NOMO-1 (cell line): Measurements from ENCODE around the gene MYOT.
A peak's percentile ranks its signal among the peaks of the same experiment; 100 is the strongest.
"Not testable (repeated sequence)": the region's sequence is repeated elsewhere in the genome, so short reads cannot be mapped to it uniquely, and the experiment has no call there.

Experiments
- DNase-seq, 2 experiments: peaks; one replicate each; lab custom pipeline; 2025; ENCODE audit not compliant: unreplicated experiment in 2 of 2; lab: John Stamatoyannopoulos, UW

The MYOT gene

DNA sequence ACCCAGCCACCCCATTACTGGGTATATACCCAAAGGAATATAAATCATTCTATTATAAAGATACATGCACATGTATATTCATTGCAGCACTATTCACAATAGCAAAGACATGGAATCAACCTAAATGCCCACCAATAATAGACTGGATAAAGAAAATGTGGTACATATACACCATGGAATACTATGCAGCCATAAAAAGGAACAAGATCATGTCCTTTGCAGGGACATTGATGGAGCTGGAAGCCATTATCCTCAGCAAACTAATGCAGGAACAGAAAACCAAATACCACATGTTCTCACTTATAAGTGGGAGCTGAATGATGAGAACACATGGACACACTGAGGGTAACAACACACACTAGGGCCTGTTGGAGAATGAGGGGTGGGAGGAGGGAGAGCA, 14.5 kb upstream of the MYOT start:
- not testable (repeated sequence) for DNase-seq

DNA sequence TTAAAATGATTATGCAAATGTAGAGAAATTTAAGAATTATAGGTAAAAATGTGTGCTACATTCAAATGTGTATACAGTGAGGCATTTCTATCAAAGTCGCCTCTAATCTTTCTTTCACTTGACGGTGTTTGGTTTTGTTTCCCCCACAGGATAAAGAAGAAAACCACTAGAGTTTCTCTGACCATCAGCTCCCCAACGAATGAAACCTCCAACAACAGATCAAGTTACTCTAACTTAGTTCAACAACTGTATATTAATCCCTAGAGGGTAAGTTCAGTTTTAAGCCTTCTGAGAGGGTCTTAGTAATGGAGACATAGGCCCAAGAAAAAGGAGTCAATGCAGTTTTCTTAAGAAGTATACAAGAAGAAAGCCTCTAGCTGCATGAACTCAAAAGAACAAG, 11.5 kb upstream of the MYOT start:
- DNase-seq: no peak

DNA sequence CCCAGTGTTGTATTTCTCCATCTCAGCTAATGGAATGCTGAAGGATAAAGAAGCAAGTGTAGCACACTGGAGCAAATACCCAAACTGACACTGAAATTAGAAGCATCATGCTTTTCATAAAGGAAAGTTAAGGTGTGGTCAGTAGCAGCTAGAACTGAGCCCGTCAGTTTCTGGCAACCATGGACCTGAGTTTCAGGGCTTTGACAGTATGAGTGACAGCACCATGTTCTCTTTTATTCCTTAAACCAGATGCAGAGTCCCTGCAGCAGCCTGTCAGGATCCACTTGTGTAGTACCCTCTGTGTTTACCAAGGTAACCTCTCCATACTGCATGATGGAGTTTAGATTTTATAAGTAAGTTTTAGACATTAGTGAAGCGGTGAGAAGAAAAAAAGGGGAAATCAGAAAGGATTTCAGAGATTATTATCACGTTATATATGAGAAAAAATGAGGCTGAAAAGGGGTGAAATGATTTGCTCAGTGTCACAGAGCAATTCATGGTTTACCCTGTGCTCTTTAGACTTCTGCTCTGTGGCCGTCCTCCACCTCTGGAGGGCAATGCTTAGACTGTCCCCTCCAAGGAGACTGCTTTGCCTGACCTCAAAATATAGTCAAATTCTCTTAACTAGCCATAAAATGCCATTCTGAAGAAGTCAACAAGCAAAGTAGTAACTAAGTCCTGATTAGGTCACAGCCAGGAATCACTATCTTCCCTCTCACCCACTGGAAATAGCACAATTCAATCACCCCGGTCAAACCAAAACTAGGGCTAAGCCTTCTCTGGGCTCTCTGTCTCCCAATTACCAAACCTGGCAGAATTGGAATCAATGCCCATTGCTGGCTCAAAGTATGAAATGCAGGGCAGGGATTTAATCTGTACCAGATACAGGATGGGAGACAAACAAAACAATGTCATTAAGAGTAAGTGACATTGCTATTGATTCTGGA, 10.5 kb upstream of the MYOT start:
- DNase-seq: no peak

DNA sequence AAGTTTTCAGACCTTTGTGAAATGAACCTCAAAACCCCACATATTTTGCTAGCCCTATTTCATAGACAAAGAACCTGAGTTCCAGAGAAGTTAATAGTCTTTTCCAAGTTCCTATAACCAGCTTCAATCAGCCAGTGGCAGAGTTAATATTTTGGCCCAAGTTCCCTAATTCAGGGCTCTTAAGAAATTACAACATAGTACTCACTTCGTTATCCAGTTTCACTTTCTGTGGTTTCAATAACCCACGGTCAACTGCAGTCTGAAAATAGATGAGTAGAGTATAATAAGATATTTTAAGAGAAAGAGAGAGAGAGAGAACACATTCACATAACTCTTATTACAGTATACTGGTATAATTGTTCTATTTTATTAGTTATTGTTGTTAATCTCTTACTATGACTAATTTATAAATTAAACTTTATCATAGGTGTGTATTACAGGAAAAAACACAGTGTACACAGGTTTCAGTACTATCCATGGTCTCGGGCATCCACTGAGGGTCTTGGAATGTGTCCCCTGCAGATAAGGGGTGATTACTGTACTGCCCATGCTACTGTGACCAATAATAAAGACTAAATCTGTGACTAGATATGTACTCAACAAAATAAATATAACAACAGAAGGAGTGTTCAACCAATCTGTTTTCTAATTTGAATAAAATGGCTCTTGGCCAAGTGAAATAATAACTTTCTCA, 9.3 kb upstream of the MYOT start:
- DNase-seq: peak; percentile 82 to 95

DNA sequence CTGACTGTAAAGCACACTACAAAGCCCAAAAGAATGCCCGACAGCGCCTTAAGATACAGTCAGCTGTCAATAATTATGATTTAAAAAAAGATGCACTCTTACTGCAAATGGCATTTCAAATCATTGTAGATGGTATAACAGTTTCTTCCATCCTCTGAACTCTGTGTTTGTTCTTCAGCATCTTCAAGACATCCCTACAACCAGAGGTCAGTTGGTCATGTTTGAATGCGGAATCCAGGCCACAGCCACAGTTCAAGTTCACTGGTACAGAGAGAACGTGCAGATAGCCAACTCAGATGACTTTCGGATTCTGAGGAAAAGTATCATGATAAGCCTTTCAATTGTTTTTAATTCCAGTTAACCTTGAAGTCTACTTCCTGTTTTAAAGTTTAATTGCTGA, 8.7 kb upstream of the MYOT start:
- DNase-seq: no peak

DNA sequence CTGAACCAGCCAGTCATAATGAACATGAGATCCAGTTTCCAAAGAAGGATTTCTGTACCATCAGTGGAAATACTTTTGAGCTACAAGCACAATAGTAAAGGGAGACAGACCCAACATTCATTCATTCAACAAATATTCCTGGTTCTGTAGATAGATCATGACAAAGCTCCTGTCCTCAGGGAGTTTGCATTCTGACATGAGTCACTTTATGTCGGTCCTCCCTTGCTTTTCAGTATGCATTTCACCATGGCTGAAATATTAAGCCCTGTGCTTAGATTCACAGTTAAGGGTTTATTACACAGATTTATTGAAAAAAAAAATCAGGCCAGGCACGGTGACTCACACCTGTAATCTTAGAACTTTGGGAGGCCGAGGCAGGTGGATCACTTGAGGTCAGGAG, 5.4 kb upstream of the MYOT start:
- DNase-seq: no peak

DNA sequence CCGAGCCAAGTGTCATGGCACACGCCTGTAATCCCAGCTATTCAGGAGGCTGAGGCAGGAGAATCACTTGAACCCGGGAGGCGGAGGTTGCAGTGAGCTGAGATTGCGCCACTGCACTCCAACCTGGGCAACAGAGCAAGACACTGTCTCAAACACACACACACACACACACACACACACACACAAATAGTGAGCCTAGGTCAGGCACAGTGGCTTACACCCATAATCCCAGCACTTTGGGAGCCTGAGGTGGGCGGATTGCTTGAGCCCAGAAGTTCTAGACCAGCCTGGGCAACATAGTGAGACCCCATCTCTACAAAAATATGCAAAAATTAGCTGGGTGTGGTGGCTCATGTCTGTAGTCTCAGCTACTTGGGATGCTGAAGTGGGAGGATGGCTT, 4.0 kb upstream of the MYOT start:
- not testable (repeated sequence) for DNase-seq

DNA sequence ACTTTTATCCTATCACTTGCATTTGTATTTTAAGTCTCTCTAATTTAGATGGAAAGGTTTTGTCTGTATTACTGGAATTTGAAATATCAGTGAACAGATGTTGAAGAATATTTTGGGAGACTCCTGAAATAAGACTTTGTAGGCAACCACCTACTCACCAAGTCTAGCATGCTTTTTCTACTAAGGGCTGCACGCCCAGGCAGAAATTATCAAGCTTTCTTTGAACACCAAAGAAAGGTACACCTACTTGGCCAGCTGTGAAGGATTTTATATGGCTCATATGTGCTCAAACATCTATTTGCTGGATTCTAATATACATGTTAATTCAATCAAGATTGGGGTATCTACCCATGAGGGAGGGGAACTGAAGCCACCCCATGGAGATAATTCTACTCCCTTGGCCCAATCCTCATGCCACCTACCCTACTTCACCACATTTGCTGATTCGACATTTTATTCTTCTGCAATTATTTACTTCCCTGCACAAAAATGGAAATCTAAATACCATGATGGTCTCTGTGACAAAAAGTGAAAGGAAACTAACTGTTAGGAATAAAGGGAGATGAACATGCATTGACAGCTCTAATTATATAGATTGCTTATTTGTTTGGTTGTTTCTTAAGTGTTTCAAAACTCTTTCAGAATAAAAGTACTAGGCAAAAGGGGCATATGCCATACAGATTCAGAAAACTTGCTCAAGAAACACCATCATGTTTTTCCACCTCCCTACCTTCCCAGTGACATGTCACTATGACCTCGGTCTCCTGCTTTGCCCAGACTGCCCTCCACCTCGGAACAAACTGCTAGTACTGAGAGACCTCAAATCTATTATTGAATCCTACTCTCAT, 895 bp upstream of the MYOT start:
- no peak for DNase-seq

DNA sequence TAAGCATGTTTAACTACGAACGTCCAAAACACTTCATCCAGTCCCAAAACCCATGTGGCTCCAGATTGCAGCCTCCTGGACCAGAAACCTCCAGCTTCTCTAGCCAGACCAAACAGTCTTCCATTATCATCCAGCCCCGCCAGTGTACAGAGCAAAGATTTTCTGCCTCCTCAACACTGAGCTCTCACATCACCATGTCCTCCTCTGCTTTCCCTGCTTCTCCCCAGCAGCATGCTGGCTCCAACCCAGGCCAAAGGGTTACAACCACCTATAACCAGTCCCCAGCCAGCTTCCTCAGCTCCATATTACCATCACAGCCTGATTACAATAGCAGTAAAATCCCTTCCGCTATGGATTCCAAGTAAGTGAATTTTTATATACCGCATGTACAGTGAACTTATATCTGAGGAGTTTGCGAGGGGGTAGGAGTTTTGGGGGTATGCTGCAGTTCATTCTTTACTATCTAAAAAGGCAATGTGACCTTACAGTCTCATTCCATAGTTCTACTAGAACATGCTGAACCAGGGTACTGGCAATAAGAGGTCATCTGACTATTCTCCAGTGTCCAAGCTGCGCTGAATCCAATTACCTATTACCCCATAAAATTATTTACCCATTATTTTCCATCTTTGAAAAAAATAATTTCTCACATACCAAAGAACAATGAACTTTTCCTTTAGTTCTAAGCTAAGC, 3.1 kb downstream of the MYOT start:
- DNase-seq: no peak

DNA sequence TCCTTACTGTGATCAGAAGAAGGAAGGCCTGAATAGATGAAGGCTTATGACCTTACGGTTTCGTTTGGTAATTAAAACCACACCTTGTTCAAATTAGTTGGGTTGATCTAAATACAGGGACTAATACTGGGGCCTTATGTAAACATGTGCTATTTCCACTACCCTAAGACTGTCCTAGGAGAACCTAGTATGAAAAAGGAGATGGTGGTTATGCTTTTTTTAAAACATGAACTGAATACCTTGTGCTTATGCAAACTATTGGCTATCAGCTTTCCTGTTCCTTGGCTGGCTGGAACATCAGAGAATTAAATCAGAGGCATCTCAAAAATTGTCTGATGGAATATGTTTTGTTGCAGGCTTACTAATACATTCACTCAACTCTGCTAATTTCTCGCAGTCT, 3.9 kb downstream of the MYOT start:
- DNase-seq: no peak

DNA sequence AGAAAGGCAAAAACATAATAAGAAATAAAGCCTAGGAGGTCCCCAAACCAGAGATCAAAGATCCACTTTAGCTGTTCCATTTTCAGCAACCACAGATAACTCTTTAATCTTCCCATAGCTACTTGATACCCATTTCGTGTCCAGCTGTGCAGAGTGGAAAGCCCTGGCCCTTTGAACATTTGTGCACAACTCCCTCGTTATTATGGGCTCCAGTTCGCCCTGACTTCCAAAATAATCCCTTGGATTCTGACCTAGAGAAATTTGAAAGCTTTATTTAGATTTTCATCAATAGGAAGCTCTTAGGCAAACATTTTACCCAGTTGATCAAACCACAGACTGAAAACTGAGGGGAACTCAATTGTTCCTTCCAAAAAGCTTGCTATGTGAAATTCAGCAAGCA, 4.8 kb downstream of the MYOT start:
- no peak for DNase-seq

DNA sequence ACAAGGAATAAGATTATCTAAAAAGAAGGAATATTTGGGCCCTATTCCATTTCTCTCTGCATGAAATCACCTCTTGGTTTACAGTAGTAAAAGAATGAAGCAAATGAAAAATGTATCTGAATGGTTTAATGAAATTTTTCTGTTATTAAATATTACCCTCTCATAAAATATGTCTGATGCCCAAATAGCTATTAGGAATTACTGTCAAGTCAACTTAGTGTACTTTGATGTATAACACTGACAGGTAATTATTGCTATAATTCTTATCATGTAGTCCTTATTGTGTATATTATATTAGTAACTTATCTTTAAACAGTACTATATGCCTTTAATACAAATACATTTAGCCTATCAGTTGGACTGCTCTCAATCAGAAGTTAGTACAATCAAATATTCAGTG, 8.4 kb downstream of the MYOT start:
- DNase-seq: no peak

DNA sequence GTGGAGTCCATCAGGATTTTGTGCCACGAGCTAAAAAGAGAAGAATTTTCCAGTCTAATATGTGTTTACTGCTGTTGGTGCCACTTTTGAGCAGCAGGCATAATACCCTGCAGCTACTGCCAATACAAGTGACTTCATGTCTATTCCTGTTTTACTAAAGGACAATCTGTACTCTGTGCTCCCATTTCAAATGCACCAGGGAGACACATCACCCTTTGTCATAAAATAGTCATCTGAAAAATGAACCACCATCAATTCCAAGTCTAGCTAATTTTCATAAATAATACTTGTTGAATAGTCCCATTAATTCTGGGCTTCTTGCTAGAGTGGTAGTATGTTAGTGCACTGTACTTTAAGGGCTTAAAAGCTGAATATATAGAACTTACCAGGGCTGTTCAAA, 12.7 kb downstream of the MYOT start:
- DNase-seq: no peak

DNA sequence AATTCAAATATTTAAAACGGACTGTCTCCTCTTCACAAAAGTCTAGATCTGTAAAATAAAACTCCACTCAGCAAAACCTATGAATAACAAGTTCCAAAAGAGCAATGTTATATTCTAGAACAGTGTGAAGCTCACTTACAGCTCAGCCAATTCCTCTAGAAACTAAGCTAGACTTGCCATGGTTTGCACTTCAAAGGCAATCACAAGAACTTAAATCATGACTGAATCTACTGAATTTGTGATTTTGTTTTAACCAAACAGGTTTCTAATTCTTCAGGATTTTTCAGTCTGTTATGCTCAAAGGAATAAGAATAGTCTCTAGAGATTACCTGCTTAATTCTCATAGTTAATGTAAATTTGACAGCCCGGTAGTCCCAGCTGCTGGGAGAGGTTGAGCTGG, 20.2 kb downstream of the MYOT start:
- no peak for DNase-seq

DNA sequence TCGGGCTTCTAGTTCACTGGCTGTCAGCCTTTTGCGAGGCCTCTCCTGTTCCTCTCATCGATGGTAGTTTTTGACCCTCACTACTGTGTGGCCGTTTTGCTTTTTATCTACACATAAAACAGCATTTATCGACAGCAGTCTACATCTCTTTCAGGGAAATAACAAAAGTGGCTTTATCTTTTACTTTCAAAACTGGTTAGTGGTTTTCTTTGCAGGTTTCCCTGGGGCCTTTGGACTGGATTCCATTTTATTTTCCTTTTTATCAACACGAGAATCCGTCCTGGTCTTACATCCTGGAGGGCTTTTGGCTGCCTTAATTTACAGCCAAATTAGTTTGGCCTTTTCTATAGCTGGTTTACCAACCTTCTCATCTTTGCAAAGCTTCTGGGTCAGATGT, 20.8 kb downstream of the MYOT start:
- DNase-seq: no peak

DNA sequence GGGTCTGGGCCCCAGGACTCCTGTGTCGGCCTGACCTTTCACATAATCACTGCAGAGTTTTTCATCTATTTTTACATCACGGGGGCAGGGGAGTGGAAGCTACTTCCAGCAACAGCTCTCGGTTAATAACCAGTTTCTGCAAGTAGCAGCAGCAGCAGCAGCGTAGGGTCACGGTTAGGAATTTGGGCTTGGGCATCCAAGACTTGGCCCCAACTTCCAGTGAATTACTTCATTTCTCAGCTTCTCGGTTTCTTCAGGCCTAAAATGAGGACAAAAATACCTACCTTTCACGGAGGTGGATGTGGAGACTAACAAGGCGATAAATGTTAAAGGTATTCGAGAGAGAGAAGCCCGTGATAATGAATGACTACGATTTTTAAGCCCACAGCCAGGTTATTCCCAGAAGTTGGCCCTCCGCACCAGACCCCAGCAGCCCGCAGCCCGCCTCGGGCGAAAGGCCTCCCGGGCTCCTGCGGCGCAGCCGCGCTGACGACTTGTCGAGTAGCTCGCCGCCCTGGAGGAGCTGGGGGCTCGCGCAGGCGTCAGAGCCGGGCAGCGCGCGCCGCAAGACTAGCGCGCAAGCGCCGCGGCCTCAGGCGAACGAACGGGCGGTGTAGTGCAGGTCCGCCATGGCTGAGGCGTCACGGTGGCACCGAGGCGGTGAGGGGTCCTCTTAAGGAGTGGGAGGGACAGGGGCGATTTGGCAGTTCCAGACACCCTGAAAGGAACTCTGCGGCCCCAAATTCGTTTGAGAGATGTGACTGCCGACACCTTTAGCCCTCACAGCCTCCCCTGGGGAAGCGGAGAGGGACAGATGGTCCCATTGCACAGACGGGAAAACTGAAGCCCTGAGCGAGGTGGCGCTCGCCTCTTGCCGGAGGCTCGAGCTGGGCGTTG, 21.5 kb downstream of the MYOT start, which contains the start of gene PKD2L2:
Gene PKD2L2, plus strand, starts transcription at position 595 of the 897 bp plus-strand sequence. Its CDS starts 35 bp downstream, at position 630.
- DNase-seq: peak; percentile 81 to 85

DNA sequence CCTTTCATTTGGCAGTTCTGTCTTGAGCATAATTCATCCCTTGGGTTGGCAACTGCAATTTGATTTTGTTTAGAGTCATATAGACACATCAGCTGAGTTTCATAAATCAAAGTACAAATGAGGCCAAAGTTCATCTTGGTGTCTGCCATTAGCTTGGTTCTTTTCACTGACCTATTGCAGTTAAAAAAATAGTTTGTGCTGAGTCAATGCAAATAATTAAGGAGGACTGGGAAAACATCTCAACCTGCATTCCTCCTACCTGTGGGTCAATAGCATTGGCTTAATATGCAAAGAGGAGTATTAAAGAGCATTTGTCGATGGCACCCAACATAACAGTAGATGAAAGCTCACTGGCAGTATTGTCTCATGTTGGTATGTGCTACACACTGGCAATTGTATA, 23.2 kb downstream of the MYOT start:
- DNase-seq: no peak

DNA sequence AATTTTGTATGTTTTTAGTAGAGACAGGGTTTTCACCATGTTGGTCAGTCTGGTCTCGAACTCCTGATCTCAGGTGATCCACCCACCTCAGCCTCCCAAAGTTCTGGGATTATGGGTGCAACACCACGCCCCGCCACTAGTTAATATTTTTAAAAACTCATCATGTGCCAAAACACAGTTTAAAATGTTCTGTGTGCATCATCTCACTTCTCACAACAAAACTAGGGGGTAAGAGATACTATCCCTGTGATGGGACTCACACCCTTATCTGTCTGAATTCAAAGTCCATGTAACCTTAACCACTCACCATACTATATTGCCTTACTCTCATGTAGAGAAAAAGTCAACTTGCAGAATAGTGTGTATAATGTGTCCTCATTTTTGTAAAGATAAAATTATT, 24.2 kb downstream of the MYOT start:
- DNase-seq: peak in 1 of 2 experiments; percentile 13

DNA sequence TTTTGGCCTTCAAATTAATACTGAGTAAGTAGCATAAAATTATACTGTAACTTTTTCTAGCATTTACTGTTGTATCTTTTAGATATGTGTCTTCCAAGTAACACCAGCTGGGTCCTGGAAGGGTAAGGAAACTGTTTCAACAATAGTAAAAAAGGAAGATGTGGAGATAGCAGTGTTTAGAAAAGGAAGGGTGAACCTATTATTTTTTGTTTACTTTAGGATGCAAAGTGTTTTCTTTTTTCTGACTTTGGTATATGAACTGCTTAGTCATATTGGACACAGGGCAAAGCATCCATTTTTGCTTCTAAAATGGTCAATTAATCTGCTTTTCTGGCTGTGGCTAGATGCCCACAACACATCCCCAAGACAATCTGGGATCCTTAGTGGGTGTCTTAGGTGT, 26.9 kb downstream of the MYOT start:
- no peak for DNase-seq

DNA sequence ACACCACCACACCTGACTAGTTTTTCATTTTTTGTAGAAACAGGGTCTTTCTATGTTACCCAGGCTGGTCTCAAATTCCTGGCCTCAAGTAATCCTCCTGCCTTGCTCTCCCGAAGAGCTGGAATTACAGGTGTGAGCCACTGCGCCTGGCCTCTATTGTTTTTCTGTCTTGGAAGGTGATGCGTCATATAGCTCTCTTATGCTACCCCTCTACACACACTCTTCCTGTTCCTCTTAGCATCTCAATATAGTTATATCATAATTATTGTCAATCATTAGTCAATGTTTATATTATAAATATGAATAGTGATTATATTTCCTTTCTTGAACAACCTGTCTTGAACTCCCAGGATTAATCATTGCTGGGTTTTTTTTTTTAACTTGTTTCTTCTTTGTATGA, 28.9 kb downstream of the MYOT start:
- no peak for DNase-seq
